H1 (cell line): ENCODE data around the gene SIAH3. TPM values are rescaled to one million over a fixed set of nuclear protein-coding genes. Genes with fewer than 3 reads are reported as not detected.

Experiments used
- CBX8 ChIP-seq: fragments of 300-800, 300-1000 bp; sonication (generic); IDR thresholded peaks from 2 replicates; pipeline ENCODE4 v1.7.1; 2016; ENCODE audit warnings: low read depth, low read length, borderline replicate concordance
- CREB1 ChIP-seq: IDR thresholded peaks from 2 replicates; pipeline ENCODE4 v1.6.1; 2012; ENCODE audit warnings: inconsistent platforms
- HDAC2 ChIP-seq, 2 experiments: fragments of 300-600 bp in 1 of 2; sonication (generic) in 1 of 2; IDR thresholded peaks; 2 replicates each; pipeline ENCODE4 v1.6.1; 2011 to 2012; ENCODE audit warnings: low read depth in 2 of 2, low read length in 2 of 2, mild to moderate bottlenecking in 2 of 2, moderate library complexity in 2 of 2, borderline replicate concordance in 1 of 2, inconsistent platforms in 1 of 2
- HDAC6 ChIP-seq: IDR thresholded peaks from one replicate; pipeline ENCODE4 v1.7.1; 2012; ENCODE audit warnings: low read depth, mild to moderate bottlenecking, inconsistent platforms, low read length, moderate library complexity
- NRF1 ChIP-seq: IDR thresholded peaks from 2 replicates; pipeline ENCODE4 v1.6.1; 2011; ENCODE audit warnings: mild to moderate bottlenecking, low read depth, low read length, improper control_type of control experiment
- RNF2 ChIP-seq: fragments of 200-900, 300-1000 bp; sonication (generic); IDR thresholded peaks from 2 replicates; pipeline ENCODE4 v1.7.1; 2016; ENCODE audit warnings: borderline replicate concordance, low read depth, mild to moderate bottlenecking, antibody characterized with exemption, low read length; ENCODE audit not compliant: poor library complexity, severe bottlenecking; ENCODE audit errors: missing control alignments
- USF2 ChIP-seq: IDR thresholded peaks from 2 replicates; pipeline ENCODE4 v1.6.1; 2011; ENCODE audit warnings: low read length, improper control_type of control experiment
- polyA plus RNA-seq, 7 experiments: library from polyadenylated mRNA; depleted of rRNA in 3 of 7; stranded (reverse) in 5 of 7; unstranded in 2 of 7; fragments of >200 nt in 5 of 7; fragments of 200-250 nt in 2 of 7; gene quantifications; 1 replicate in 5 of 7; 2 replicates in 1 of 7; 4 replicates in 1 of 7; pipeline versions ENCODE4 v1.2.1 to v1.2.3, GENCODE V29; 2011 to 2013; ENCODE audit warnings: missing spikeins in 2 of 7, mixed read lengths in 2 of 7
- total RNA-seq: library from RNA; stranded (reverse); fragmentation: NEBNext Ultra II Directional; extraction: Animal tissue kit (Norgen Biotek cat#: 25700); gene quantifications from 2 replicates; pipeline ENCODE4 v1.2.1, GENCODE V29; 2021
- TF ChIP-seq, protein P1 (sequence below): fragments of 300-600 bp; sonication (generic); IDR thresholded peaks from 2 replicates; pipeline ENCODE4 v1.7.1; 2012; ENCODE audit warnings: low read length, moderate library complexity, mild to moderate bottlenecking, inconsistent platforms; ENCODE audit not compliant: insufficient replicate concordance

SIAH3 gene
- total and polyA plus RNA-seq, 2 of the 8 experiments (the other 6 are each of a cell fraction or from before 2014, with no cell fraction given), result 0.15 to 0.17 TPM

DNA sequence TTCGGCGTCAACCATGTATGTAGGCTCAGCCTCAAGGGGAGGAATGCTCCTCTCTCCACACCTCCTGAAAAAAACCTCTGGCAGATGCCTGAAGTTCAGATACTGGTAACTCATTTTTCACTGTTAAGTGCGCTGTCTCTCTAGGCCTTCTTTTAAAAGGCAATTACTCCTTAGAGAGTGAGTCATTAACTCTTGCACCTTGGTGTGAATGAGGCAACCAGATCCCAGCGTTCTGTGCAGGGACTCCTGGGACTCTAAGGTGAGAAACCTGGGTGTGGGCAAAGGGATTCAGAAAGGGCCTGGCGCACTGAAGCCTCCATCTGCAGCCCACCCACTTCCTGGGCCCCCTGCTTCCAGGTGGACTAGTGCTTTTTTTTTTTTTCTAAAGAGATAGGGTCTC, 71.7 kb downstream of the SIAH3 start (continued):
- TF ChIP-seq, protein P1, sequence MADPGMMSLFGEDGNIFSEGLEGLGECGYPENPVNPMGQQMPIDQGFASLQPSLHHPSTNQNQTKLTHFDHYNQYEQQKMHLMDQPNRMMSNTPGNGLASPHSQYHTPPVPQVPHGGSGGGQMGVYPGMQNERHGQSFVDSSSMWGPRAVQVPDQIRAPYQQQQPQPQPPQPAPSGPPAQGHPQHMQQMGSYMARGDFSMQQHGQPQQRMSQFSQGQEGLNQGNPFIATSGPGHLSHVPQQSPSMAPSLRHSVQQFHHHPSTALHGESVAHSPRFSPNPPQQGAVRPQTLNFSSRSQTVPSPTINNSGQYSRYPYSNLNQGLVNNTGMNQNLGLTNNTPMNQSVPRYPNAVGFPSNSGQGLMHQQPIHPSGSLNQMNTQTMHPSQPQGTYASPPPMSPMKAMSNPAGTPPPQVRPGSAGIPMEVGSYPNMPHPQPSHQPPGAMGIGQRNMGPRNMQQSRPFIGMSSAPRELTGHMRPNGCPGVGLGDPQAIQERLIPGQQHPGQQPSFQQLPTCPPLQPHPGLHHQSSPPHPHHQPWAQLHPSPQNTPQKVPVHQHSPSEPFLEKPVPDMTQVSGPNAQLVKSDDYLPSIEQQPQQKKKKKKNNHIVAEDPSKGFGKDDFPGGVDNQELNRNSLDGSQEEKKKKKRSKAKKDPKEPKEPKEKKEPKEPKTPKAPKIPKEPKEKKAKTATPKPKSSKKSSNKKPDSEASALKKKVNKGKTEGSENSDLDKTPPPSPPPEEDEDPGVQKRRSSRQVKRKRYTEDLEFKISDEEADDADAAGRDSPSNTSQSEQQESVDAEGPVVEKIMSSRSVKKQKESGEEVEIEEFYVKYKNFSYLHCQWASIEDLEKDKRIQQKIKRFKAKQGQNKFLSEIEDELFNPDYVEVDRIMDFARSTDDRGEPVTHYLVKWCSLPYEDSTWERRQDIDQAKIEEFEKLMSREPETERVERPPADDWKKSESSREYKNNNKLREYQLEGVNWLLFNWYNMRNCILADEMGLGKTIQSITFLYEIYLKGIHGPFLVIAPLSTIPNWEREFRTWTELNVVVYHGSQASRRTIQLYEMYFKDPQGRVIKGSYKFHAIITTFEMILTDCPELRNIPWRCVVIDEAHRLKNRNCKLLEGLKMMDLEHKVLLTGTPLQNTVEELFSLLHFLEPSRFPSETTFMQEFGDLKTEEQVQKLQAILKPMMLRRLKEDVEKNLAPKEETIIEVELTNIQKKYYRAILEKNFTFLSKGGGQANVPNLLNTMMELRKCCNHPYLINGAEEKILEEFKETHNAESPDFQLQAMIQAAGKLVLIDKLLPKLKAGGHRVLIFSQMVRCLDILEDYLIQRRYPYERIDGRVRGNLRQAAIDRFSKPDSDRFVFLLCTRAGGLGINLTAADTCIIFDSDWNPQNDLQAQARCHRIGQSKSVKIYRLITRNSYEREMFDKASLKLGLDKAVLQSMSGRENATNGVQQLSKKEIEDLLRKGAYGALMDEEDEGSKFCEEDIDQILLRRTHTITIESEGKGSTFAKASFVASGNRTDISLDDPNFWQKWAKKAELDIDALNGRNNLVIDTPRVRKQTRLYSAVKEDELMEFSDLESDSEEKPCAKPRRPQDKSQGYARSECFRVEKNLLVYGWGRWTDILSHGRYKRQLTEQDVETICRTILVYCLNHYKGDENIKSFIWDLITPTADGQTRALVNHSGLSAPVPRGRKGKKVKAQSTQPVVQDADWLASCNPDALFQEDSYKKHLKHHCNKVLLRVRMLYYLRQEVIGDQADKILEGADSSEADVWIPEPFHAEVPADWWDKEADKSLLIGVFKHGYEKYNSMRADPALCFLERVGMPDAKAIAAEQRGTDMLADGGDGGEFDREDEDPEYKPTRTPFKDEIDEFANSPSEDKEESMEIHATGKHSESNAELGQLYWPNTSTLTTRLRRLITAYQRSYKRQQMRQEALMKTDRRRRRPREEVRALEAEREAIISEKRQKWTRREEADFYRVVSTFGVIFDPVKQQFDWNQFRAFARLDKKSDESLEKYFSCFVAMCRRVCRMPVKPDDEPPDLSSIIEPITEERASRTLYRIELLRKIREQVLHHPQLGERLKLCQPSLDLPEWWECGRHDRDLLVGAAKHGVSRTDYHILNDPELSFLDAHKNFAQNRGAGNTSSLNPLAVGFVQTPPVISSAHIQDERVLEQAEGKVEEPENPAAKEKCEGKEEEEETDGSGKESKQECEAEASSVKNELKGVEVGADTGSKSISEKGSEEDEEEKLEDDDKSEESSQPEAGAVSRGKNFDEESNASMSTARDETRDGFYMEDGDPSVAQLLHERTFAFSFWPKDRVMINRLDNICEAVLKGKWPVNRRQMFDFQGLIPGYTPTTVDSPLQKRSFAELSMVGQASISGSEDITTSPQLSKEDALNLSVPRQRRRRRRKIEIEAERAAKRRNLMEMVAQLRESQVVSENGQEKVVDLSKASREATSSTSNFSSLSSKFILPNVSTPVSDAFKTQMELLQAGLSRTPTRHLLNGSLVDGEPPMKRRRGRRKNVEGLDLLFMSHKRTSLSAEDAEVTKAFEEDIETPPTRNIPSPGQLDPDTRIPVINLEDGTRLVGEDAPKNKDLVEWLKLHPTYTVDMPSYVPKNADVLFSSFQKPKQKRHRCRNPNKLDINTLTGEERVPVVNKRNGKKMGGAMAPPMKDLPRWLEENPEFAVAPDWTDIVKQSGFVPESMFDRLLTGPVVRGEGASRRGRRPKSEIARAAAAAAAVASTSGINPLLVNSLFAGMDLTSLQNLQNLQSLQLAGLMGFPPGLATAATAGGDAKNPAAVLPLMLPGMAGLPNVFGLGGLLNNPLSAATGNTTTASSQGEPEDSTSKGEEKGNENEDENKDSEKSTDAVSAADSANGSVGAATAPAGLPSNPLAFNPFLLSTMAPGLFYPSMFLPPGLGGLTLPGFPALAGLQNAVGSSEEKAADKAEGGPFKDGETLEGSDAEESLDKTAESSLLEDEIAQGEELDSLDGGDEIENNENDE, result no peak
- no peak for TF ChIP-seq CBX8
- TF ChIP-seq NRF1, result no peak
- no peak for TF ChIP-seq USF2
- no peak for TF ChIP-seq HDAC2 (IDR thresholded peaks at IDR 0.05; ENCODE audit: borderline replicate concordance in 1 of 2, low read depth in 2 of 2, low read length in 2 of 2)
- TF ChIP-seq HDAC6, result no peak
- TF ChIP-seq CREB1, result no peak
- no peak for TF ChIP-seq RNF2
